ENCODE data around the gene NUDT17.

NUDT17 gene

GRCh38 chr1:145849356-145850160 lies 4.1 kb downstream of the NUDT17 start:
- no peak for FAIRE-seq

- FAIRE-seq = no peak
Observed at GRCh38 chr1:145855426-145855948, 10.1 kb downstream of the NUDT17 start.

- FAIRE-seq = no peak
Observed at GRCh38 chr1:145857170-145857569, 11.7 kb downstream of the NUDT17 start.

- no peak for FAIRE-seq
Observed at GRCh38 chr1:145858238-145858900, 12.9 kb downstream of the NUDT17 start.

- FAIRE-seq = peak; percentile 71
Observed at GRCh38 chr1:145858901-145859490, 13.6 kb downstream of the NUDT17 start, which contains the start of gene PIAS3. TSS of gene PIAS3 (minus strand) at chr1:145859081. CDS start at chr1:145858990, 91 bp downstream.

- FAIRE-seq = no peak
Observed at GRCh38 chr1:145859491-145860023, 14.1 kb downstream of the NUDT17 start.

GRCh38 chr1:145863282-145864018 lies 18.0 kb downstream of the NUDT17 start:
- FAIRE-seq = no peak

GRCh38 chr1:145868232-145868631 lies 22.8 kb downstream of the NUDT17 start:
- no peak for FAIRE-seq

- no peak for FAIRE-seq
Observed at GRCh38 chr1:145871994-145872924, 26.8 kb downstream of the NUDT17 start.

- no peak for FAIRE-seq
Observed at GRCh38 chr1:145874646-145875045, 29.2 kb downstream of the NUDT17 start.

GRCh38 chr1:145877923-145878486 lies 32.6 kb downstream of the NUDT17 start:
- no peak for FAIRE-seq

GRCh38 chr1:145878724-145879123 lies 33.3 kb downstream of the NUDT17 start:
- FAIRE-seq = no peak

- FAIRE-seq = no peak
Observed at GRCh38 chr1:145879775-145880174, 34.3 kb downstream of the NUDT17 start.

- no peak for FAIRE-seq
Observed at GRCh38 chr1:145884675-145885074, 39.2 kb downstream of the NUDT17 start.

- no peak for FAIRE-seq
Observed at GRCh38 chr1:145885738-145886287, 40.4 kb downstream of the NUDT17 start, which contains the start of gene ANKRD35. TSS of gene ANKRD35 (minus strand) at chr1:145885866. CDS start at chr1:145885758, 108 bp downstream.

GRCh38 chr1:145886390-145886789 lies 41.0 kb downstream of the NUDT17 start:
- no peak for FAIRE-seq

GRCh38 chr1:145886816-145887215 lies 41.4 kb downstream of the NUDT17 start:
- no peak for FAIRE-seq

GRCh38 chr1:145887631-145888030 lies 42.2 kb downstream of the NUDT17 start:
- no peak for FAIRE-seq

- no peak for FAIRE-seq
Observed at GRCh38 chr1:145889722-145890121, 44.3 kb downstream of the NUDT17 start.

- FAIRE-seq = no peak
Observed at GRCh38 chr1:145891143-145891542, 45.7 kb downstream of the NUDT17 start.

Measured in A204.1 (cell line).